HK-2 (cell line): ENCODE measurements around the gene HPSE2.
A peak's percentile ranks its signal among the peaks of the same experiment; 100 is the strongest.

ENCODE experiments used
- DNase-seq: peaks from one replicate; pipeline ENCODE4 v3.0.0-alpha.2; 2018; ENCODE audit not compliant: unreplicated experiment

Gene HPSE2

DNA sequence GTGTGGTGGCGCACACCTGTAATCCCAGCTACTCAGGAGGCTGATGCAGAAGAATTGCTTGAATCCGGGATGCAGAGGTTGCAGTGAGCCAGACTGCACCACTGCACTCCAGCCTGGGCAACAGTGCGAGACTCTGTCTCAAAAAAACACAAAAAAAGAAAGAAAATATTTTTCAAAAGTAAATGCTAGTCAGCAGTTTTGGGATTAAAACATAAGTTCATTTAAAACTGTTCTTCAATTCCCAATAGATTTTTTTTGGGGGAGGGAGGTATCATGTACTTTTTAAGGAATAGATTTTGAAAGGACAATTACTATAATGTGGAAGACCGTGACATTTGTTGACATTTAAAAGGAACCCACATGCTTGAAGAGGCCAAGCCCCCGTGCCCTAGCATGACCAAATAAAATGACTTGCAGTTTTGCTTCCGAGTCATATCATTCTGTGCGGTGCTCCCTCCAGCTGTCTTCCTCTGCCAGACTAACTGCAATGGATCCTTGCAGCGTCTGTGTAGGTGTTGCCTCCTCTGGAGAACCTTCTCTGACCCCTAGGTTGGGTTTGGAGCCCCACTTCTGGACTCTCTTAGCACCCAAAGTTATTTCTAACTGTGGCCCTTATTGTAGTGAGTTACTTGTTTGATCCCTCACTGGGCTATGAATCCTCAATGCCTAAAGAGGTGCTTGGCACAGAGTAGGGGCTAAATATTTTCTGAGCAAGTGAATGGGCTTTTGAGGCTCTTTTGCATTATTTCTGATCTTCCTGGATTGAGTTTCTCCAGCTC lies 771.5 kb downstream of the HPSE2 start:
- no peak for DNase-seq

GRCh38 chr10:98463016-98463415 lies 772.6 kb downstream of the HPSE2 start:
- DNase-seq = no peak

GRCh38 chr10:98461500-98461842 lies 774.2 kb downstream of the HPSE2 start:
- no peak for DNase-seq

- peak; percentile 62 for DNase-seq
Measured at GRCh38 chr10:98460837-98461499, 774.7 kb downstream of the HPSE2 start.

DNA sequence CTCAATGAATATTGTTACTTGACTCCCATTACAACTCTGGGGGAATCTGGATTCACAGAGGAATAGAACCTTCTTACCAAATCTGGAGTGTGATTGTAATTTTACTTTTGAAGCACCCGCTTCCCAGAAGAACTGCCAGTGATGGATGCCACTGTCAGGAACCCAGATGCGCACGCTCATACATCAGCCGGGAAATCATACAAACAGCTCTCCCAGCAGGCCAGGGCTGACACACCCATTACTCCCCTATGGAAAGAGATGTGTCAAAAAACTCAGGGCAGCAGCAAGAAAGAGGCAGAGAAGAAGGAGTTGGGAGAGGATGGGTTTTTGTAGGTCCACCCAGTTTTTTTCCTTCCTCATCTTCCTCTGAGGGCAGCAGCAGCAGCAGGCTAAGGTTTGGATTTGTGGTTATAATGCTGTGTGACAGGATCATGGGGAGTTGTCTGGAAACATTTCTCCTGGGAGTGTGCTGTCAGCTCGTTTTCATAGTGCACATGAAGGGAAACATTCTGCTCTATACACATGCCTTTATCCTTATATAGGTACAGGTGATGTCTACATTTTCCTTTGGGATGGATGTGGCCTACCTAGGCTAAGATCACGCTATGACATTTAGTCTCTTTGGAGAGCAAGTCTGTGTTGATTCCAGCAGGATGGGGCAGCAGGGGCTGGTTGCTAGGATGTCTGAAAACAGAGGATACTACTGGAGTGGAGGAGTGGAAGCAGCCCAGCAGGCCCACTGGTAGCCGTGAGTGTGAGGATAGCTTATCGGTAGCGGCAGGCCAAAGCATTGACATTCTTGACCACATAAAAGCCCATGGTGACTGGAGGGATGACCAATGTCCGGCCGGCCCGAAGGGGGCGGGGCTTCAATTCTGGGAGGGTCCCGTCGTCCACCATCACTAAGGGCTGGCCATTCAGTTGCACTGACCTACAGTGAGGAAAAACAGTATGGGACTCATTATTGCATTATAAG lies 776.6 kb downstream of the HPSE2 start:
- no peak for DNase-seq

DNA sequence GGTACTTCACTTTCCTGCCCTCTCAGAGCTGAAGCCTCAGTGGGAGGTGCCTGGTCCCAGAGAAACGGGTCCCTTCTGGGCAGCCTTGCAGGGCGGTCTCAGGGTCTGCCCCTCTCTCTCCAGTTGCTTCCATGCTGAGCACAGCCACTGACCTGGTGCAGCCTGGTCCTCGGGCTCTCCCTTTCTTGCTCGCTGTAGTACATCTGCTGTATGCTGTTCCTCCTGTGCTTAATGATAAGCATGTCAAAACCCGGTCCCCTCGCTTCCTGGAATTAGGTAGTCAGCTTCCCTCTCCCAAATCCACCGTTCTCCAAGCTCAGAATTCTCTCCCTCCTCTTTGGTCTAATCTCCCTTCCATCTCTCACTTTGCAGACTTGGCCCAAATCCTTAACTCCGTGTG lies 777.9 kb downstream of the HPSE2 start:
- no peak for DNase-seq

DNA sequence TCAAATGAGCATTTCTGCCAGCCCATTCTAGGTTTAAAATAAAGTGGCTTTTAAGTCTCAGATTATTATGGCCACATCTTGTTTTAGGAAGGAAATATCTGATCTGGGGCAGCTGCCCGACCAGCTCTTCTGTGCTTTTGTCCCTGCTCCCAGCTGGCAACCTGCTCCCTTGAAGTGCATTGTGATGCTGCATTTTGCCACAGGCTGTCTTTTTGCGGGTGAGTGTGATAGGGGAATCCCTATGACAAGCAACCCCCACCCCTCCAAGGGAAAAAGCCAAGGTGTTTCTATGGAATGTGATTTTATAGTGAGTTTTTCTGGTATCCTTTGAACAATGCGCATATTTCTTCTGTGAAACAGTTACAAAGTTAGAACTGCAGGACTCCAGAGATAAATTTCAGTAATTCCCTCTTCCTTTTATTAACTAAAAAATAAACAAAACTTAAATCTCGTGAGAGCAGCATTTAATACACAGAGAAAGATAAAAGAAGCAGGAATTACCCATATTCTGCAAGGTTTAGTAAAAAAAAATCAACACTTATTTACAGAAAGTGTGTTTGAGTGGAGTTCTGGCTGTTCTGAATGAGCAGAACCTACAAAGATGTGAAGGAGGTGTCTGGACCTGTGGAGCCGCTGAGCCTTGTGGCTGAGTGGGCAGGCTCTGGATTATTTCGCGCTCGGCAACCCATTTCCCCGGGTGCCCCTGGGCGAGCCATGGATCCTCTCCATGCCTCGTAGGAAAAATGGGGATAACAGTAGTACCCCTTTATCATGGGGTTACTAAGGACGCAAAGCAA lies 778.8 kb downstream of the HPSE2 start:
- DNase-seq = no peak

GRCh38 chr10:98456043-98456570 lies 779.5 kb downstream of the HPSE2 start:
- no peak for DNase-seq

DNA sequence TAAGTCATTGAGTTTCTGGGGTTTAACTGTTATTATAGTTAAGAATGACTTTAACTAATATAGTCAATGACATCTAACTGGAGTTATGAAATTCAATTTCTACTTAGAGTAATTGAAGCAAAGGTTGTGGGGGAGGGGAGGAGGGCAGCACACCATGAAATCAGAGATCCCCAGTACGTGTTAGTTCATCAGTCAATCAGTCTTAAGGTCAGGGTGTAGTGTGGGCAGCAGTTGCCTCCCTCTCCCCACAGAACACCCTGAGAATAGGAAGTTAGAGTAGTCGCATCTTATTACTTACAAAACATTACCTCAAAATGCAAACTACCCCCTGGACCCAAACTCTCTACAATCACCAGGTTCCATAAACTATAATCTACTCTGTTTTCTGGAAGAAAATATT lies 781.9 kb downstream of the HPSE2 start:
- DNase-seq = no peak

- no peak for DNase-seq
Measured at GRCh38 chr10:98450618-98451017, 785.0 kb downstream of the HPSE2 start.

GRCh38 chr10:98449287-98449686 lies 786.4 kb downstream of the HPSE2 start:
- DNase-seq = no peak

DNA sequence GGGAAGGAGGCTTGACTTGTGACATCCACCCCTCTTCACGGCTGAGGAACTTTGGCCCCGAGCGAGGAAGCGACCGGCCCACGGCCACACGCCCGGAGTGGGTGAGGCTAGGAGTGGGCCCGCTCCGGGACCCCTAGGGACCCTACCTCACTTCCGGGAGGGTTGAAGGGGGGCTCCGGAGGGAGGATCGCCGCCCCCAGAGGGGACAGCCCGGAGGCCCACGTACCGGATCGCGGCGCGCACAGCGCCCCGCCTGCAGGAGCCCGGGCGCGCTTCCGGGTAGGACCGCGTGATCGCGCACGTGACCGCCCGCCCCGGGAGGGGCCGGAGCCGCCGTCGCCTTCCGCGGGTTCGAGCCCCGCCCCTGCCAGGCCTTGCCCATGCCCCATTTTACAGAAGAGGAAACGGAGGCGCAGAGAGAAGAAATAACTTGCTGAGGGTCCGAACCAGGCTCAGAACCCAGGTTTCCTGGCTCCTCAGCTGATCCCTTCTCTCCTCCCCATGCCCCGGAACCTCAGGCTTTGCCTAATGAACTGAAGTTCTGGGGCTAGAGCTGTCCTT lies 788.9 kb downstream of the HPSE2 start, which contains the start of gene HPS1:
TSS of gene HPS1 (minus strand) at position 275 of the 561 bp plus-strand sequence. CDS start 3,695 bp downstream, outside the sequence.
- DNase-seq = peak; percentile 82

GRCh38 chr10:98446151-98446660 lies 789.4 kb downstream of the HPSE2 start:
- DNase-seq = no peak

DNA sequence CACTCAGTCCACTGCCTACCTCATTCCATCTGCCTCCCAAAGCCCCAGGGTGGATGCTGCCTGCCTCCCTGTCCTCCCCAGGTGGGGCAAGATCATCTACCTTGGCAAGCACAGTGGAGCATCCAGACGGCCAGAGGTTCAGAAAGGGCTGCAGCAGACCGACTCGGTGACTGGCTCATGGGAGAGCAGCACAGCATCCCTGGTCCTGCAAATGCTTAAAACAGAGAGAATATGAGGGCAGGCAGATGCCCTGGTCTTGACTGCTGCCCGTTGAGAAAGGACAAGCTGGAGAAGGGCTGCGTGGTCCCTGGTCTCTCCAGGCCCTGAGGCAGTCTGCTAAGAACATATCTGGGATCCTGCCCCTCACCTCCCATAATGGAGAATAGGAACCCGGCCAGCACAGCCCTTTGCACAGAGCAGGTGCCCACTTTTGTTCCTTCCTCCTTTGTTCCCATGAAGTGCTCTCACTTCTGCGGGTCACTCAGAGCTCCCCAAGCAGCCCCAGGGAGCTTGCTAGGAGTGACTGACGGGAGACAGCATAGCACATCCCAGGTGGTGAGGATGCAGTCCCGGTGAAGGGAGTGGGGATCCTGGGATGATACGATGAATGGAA lies 790.3 kb downstream of the HPSE2 start:
- DNase-seq = no peak

- DNase-seq = peak; percentile 27
Measured at GRCh38 chr10:98444314-98445006, 791.2 kb downstream of the HPSE2 start.

DNA sequence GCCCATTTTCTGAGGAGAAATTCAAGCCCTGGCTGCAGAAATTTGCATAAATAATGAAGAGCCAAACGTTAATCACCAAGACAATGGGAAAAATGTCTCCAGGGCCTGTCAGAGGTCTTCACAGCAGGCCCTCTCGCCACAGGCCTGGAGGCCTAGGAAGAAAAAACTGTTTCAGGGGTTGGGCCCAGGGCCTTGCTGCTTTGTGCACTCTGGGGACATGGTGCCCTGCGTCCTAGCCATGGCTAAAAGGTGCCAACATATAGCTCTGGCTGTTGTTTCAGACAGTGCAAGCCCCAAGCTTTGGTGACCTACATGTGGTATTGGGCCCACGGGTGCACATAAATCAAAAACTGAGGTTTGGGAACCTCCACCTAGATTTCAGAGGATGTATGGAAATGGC lies 796.9 kb downstream of the HPSE2 start:
- DNase-seq = no peak

DNA sequence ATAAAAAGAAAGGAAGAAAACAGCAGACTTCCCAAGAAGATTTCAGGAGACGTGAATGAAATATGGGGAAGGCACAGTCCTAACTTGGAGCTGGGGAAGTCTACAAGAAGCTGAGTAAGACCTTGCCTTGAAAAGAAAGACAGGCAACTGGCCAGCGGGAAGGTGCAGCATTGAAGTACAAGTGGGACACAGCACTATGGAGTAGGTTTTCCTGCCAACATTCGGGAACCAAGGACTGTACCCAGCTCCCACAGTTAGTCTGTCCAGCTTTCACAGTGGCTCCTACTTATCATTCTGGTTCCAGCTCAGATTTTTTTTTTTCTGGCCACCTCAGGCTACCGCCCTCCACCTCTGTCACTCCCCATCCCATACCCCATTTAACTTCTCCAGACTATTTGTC lies 798.9 kb downstream of the HPSE2 start:
- DNase-seq = no peak

- DNase-seq = no peak
Measured at GRCh38 chr10:98435178-98435577, 800.5 kb downstream of the HPSE2 start.

GRCh38 chr10:98433881-98434732 lies 801.5 kb downstream of the HPSE2 start:
- DNase-seq = peak; percentile 60
